DMS53 treated with DMSO at 0.1 percent for 48 hours (cell line): Measurements from ENCODE around the gene OSMR.
A peak's percentile ranks its signal among the peaks of the same experiment; 100 is the strongest.

Source experiments
- DNase-seq: peaks from one replicate; lab custom pipeline; 2025; ENCODE audit not compliant: unreplicated experiment; lab: John Stamatoyannopoulos, UW

Gene OSMR

DNA sequence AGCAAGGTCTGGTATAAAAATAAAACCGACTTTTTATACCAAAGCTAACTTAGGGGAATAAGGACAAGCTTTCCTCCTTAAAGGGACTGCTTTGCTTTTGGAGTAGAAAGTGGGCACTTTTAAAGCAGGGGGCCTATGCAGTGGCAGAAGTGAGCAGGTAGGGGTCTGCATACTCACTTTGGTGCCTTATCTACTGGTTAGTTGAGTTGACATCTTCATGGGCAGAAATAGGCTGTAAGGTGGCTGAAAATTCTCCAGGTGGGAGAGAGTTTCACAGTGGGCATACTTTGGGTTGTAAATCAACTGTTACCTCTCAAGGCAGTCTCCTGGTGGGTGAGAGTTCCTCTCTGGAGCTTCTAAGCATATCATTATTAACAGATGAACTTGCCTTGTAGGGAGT lies 24.8 kb downstream of the OSMR start:
- DNase-seq, result no peak

DNA sequence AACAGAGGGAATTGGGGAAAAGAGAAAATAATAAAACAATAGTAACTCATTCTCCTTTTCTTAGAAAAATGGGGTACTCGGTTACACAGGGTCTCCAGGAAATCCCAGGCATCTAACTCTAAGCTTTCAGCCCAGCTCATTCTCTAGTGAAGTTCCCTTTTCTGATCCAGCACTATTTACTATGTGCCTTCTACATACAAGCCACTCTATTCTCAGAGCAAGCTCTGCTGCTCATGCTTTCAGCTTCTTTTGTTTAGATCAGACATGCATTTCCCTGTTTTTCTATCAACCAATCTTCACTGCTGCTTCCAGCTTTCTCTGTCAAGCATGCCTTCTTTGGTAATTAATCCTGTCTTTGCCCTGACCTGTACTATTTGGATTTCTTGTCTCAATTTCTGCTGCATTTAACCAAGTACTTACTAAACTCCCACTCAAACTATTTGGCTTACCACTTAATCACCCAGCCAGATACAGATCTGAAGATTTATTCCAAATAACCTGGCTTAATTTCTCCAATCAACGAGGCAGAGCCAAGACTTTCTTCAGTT lies 25.3 kb downstream of the OSMR start:
- DNase-seq, result no peak

DNA sequence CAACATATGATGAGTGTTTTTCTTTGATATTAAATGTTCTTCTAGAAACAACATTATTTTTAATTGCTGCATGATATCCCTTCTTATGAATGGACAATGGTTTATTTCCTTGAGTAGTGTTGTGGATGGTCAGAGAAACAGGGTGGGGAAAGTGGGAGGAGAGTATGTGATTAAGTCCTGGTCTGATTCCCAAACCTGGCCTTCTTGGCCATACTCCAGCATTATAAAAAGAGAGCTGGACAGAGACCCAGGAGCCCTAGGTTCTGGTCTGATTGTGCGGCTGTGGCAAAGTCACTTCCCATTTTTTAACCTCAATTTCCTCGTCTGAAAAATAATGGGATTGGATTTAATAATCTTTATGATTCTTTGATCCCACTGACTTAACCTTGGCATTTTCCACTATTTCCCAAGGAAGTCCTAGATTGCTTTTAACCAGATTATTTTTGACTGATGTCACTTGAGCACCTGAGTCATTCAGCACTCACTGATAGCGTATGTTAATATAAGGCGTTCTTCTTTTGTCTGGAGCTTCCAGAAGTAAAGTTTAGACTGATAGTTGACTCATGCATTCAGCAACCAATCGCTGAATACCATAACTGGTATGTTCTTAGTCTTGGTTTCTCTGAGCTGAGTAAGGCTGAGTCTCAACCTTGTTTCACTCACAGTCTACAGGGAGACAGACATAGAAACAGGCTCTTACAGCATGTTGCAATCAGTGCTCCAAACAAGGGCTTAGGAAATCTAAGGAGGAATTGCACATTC lies 26.2 kb downstream of the OSMR start:
- DNase-seq, result peak; percentile 9

DNA sequence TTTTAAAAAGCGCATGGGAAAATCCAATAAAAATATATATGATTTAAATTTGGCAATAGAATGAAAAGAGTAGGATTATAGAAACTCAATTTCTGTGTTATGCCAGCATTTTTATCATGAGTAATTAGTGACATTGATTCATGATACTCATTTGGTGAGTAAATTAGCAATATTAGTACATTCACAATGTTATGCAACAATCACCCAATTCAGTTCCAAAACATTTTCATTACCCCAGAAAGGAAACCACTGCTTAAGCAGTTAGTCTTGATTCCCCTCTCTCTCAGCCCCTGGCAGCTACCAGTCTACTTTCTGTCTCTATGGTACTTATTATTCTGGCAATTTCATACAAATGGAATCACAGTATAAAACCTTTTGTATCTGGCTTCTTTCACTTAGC lies 27.0 kb downstream of the OSMR start:
- no peak for DNase-seq

DNA sequence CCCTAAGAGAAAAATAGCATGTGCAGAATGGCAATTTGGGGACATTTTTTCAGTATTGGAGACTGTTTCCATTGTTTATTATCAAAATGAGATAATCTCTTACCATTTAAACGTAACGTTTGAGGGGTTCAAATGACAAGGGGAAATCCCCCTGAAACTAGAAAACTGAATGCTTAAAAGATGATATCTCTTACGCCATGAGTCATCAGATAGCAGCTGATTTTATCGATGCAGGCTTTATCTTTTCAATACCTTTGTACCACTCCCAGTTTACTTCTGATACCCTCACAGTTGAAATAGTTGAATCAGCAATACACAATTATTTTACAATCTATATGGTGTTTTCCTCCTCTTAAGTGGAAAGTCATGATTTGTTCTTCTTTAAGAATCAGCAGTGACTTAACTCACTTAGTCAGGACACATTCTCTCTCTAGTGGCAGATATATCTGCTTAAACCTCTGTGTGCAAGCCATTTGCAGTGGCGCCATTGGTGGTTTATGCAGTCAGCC lies 29.2 kb downstream of the OSMR start:
- no peak for DNase-seq

DNA sequence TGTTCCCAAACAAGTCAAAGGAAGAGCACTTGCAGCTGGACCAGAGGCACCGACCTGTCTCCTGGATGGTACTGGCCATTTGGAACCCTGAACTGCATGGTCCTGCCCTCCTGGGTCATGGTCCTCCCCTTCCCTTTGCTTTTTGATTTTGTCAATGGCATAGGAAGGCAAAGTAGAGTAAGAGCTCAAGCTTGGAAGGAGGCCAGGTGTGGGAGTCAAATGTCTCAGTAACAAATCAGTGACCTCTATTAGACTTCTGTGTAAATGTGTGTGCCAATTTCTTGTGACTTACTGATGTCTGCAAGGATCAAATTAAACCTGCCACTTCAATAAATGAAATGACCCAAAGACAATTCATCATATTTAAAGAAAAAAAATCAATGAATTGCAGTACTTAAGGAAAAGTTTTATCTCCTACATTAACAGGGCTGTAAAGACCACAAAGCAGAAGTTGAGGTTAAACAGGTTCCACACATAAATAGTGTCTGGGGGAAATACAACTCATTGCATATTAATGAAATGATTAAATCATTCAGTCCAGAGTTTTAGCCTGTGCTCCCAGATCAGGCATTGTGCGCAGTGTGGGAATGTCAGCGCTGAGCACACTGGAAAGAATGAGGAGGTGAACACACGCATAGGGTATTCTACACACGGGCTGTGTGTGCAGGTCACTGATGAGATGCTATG lies 32.7 kb downstream of the OSMR start:
- no peak for DNase-seq

DNA sequence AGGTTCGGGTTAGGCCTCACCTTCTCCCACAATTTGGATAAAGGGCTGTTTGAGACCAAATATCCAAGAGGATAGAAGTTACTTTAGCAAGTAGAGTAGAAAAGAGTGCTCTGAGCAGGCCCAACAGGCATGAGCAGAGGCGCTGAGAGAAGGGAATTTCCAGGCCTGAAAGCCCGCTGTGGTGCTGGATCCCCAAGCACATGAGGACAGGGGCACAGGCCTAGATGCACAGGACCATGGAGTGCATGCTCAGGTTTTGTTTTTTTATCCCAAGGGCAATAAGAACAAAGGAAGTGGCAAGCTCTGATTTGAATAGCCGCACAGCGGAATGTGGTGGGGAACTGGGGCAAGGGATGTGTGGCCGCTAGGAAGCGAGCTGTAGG lies 33.3 kb downstream of the OSMR start:
- no peak for DNase-seq

DNA sequence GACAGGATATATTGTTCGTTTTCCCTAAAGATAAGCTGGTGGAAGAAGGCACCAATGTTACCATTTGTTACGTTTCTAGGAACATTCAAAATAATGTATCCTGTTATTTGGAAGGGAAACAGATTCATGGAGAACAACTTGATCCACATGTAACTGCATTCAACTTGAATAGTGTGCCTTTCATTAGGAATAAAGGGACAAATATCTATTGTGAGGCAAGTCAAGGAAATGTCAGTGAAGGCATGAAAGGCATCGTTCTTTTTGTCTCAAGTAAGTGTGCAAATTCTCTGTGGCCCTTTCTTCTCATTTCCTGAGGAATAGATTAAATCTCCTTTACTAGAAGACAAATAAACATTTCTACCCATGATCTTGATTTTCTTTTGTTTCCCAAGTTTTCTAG lies 38.0 kb downstream of the OSMR start:
- no peak for DNase-seq

DNA sequence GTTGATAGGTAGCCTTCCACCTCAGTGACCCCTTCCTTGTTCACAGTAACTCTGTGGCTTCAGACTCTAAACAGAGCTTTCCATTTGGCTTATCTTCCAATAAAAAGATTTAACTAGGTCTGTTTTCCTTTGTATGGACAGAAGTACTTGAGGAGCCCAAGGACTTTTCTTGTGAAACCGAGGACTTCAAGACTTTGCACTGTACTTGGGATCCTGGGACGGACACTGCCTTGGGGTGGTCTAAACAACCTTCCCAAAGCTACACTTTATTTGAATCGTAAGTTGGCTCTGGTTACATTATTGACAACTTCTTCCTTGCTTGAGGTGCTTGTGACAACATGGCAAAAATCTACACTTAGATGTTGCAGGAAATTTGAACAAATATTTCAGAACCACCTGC lies 39.4 kb downstream of the OSMR start:
- no peak for DNase-seq

DNA sequence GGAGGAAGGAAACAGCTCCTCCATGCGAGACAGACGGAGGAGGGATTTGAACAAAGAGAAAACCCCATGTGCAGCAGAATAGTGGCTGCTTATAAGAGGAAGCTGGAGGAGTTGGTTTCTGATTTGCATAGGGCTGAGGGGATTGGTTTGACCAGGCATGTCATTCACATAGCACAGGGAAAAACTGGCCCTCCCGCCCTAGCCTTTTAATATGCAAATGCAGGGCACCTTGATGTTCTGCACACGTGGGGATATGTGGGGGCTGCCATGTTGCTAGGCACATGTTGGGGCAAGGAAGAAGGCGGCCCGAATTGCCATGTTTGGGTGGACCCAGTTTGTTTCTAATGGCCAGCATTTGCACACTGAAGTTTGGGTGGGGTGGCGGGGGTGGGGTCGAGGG lies 42.2 kb downstream of the OSMR start:
- no peak for DNase-seq

DNA sequence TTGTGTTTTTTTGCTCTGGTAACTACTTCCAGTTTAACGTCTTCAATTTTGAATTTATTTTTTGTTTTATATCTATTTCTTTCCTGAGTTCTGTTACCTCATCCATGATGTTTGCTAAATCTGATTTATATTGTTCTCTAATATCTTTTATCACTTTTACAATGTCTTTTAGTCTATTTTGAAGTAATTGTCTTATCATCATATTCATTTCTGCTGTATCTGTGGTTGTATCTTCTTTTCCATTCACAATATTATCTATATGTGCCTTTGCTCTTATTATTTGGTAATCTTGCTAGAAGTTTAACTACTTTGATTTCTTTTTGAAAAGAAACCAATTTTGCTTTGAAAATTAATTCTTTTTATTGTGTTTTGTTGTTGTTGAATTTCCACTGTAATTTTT lies 43.6 kb downstream of the OSMR start:
- DNase-seq, result no peak

DNA sequence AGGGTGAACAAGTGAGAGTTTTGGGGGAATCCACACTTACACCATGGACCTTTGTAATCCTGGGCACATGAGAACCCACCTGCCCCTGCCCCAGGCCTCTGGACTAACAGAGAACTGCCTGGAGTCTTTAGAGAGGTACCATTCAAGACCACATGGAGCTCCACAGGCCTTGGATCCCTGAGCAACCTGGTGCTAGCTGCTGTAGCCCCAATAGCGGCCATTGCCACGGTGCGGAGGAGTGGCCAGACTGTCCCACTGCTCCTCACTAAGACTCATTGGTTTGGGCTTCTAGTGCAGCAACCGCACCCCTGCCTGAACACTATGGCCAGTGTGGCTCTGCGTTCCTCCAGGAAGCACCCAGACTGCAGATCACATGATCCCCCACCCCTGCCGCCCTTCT lies 45.8 kb downstream of the OSMR start:
- no peak for DNase-seq

DNA sequence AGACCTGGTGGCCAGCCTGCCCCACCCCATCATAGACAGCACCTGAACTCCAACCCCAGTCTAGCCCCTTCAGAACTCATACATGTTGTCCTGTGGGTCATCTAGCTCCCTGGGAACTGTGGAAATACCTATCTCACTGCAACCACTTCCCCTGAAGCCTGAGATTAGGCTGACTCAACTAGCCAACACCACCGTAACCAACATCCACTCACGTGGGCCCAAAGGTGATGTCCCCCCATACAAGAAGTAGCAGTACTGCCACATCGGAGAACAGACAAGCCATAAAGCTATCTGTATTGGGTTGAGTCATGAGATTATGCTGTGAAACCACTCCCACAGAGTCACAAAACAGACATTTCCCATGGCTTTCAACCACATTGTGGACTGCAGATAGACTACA lies 46.6 kb downstream of the OSMR start:
- DNase-seq, result no peak

DNA sequence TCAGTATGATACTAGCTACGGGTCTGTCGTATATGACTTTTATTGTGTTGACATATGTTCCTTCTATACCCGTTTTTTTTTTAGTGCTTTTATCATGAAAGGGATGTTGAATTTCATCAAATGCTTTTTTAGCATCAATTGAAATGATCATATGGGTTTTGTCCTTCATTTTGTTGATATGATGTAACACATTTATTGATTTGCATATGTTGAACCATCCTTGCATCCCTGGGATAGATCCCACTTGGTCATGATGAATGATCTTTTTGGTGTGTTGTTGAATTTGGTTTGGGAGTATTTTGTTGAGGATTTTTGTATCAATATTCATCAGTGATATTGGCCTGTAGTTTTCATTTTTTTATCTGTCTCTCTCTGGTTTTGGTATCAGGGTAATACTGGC lies 50.9 kb downstream of the OSMR start:
- no peak for DNase-seq

DNA sequence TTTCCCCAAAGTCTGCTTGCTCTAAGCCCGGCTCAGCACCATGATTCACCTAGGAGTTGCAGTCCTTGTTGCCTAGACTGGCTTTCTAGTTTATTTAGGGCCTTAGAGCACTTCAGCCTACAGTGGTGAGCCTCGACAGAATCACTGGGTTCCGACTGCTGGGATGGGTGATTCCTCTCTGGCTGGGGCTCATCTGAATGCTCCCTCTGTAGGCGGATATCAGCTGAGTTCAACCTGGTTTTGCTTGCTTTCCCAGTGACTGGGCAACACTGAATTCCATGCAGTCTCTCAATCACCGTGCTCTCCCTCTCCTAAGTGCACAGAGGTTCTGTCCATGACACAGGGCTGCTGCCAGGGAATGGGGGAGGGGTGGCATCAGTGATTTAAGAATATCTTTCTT lies 54.1 kb downstream of the OSMR start:
- no peak for DNase-seq

DNA sequence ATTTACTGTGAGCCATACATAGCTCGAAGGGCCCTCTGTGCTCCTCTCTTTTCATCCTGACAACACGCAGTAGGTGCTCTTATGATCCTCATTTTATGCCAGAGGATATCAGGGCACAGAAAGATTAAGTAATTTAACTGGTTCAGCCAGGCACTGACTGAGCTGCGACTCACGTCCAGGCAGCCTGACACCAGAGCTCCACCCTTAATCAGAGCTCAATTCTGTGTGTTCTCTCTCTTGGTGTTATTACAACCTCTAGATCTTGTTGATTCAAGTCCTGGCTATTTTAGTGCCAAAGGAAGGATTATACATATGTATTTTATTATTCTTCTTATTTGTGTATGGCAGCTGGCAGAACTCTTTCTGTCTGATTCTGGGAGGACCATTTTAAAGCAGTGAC lies 59.7 kb downstream of the OSMR start:
- no peak for DNase-seq

DNA sequence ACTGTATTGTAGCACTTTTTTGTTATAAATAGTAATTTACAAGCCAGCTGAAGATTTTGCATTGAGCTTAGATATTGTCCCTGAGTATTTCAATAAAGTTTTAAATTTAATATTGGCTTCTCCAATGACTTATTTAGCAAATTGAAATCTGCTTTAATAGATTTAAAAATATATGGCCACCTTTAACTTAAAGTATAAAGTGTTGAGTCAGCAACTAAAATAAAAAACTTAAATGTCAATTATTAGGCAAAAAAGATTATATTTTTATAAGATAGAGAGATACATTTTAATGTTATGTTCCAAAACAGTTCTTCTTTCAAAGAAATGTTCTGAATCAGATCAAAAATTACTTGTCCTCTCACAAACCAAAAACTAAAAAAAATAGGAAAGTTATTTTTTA lies 60.7 kb downstream of the OSMR start:
- DNase-seq, result no peak

DNA sequence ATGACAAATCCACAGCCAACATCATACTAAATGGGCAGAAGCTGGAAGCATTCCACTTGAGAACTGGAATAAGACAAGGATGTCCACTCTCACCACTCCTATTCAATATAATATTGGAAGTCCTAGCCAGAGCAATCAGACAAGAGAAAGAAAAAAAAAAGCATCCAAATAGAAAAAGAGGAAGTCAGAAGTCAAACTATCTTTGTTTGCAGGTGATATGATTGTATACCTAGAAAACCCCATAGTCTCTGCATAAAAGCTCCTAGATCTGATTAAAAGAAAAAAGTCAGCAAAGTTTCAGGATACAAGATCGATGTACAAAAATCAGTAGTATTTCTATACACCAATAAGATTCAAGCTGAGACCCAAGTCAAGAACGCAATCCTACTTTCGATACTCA lies 66.1 kb downstream of the OSMR start:
- no peak for DNase-seq

DNA sequence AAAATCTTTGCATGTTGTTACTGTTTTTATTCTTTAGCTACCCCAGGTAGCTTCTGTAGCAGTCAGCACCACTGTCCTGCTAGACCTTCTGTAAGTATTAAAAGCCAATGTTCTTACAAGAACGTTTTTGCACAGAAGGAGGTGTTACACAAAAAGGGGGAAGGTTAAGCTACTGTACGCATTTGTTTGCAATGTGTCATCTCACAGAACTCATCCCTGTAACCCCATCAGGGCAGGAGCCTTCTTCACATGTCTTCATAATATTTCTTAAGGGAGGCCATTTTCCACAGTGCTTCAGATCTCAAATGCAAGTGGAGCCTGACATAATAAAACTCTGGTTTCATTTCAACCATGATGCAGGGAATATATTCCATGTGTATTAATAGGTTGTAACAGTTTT lies 67.9 kb downstream of the OSMR start:
- DNase-seq, result no peak

DNA sequence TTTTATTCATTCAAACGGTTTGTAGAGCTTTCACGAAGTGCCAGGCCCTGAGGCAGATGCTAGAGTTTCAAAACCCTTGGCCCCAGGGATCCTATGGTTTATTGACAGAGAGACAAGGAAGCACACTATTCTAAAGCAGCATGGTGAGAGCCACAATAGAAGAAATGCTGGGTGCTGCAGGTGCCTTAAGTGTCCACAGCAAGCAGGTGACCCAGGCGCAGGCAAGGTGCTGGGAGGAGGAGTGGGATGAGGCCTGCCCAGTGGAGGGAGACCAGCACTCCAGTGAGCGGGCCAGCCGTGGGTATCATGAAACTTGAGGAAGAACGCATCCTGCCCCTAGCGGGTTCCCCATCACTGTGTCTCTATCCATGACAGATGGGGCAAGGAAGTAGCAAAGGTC lies 71.0 kb downstream of the OSMR start:
- no peak for DNase-seq

DNA sequence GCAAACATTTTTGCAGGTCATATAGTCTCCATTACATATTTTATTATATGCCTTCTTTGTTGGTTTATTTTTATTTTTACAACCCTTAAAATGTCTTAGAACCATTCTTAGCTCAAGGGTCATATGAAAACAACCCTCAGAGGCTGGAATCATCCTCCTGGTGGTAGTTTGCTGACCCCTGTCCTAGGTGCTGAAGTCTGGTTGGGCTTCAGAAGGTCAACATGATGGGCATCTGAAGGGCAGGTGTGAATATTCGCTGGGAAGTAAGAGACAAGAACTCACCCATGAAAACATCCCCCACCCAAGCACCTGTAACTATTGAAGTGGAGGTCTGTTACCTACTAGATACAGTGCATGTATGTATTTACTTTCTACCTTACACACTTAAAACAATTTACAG lies 75.4 kb downstream of the OSMR start:
- no peak for DNase-seq

DNA sequence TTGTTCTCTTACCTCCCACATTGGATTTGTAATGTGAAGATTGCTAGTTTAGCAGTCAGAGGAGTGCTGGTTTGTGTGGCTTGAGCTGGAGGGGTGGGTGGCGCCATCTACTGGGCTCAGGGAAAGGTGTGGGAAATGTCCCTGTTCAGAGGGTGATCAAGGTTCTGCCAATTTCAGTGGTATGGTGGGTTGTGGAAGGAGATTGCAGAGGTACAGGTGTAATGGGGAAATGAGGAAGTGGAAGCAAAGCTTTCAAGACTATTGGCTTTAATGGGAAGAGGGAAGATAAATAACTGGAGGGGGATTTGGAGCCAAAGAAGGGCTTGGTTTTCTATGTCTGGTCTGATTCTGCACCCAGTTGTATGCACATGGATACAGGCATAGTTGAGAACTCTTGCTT lies 76.4 kb downstream of the OSMR start:
- DNase-seq, result peak; percentile 18
